A549 (cell line): Measurements from ENCODE around the gene DCAKD. TPM values are rescaled to one million over a fixed set of nuclear protein-coding genes. Genes with fewer than 3 reads are reported as not detected.

Source experiments
- ATOH8 ChIP-seq: fragments of 250-450 bp; sonication (Bioruptor Pico); IDR thresholded peaks from 2 replicates; pipeline ENCODE4 v1.5.0; 2020; ENCODE audit warnings: low read depth, mild to moderate bottlenecking, moderate library complexity
- BCL3 ChIP-seq: fragments of >200 bp; sonication (Bioruptor Twin); formaldehyde crosslinking; IDR thresholded peaks from 3 replicates; pipeline ENCODE4 v1.6.1; 2016
- BHLHE40 ChIP-seq: IDR thresholded peaks from 2 replicates; pipeline ENCODE4 v1.6.1; 2012; ENCODE audit warnings: low read depth, low read length, inconsistent platforms
- CBX8 ChIP-seq: fragments of 200-600 bp; sonication (generic); IDR thresholded peaks from 2 replicates; pipeline ENCODE4 v1.6.1; 2016
- CEBPB ChIP-seq, 2 experiments: fragments of >200 bp in 1 of 2; sonication (Bioruptor Twin) in 1 of 2; formaldehyde crosslinking in 1 of 2; IDR thresholded peaks; 2 replicates each; pipeline ENCODE4 v1.6.1; 2012 to 2016
- EHF ChIP-seq: fragments of 250-450 bp; sonication (Bioruptor Pico); IDR thresholded peaks from 2 replicates; pipeline ENCODE4 v1.5.0; 2020; ENCODE audit warnings: mild to moderate bottlenecking
- ELK1 ChIP-seq: fragments of 150-350 bp; IDR thresholded peaks from 2 replicates; pipeline ENCODE4 v1.6.1; 2014; ENCODE audit warnings: low read depth, mild to moderate bottlenecking, low read length
- HDAC2 ChIP-seq: fragments of 200-600 bp; sonication (generic); IDR thresholded peaks from 2 replicates; pipeline ENCODE4 v1.6.1; 2016
- HEYL ChIP-seq: fragments of 250-450 bp; sonication (Bioruptor Pico); IDR thresholded peaks from 2 replicates; pipeline ENCODE4 v1.8.0; 2021; ENCODE audit warnings: mild to moderate bottlenecking, moderate library complexity
- HOXB13 ChIP-seq: fragments of 250-450 bp; sonication (Bioruptor Pico); IDR thresholded peaks from 2 replicates; pipeline ENCODE4 v1.5.0; 2020; ENCODE audit warnings: low read depth, mild to moderate bottlenecking, moderate library complexity
- JUN ChIP-seq, 2 experiments: fragments of >200 bp; sonication (Bioruptor Twin); formaldehyde crosslinking; IDR thresholded peaks; 2 replicates in 1 of 2; 3 replicates in 1 of 2; pipeline ENCODE4 v1.6.1; 2016 to 2017
- JUNB ChIP-seq: fragments of >200 bp; sonication (Bioruptor Twin); formaldehyde crosslinking; IDR thresholded peaks from 2 replicates; pipeline ENCODE4 v1.6.1; 2016
- MAFK ChIP-seq: fragments of 450-650 bp; IDR thresholded peaks from 2 replicates; pipeline ENCODE4 v1.6.1; 2014; ENCODE audit not compliant: partially characterized antibody
- MAX ChIP-seq: IDR thresholded peaks from 2 replicates; pipeline ENCODE4 v1.6.1; 2012
- NFE2L2 ChIP-seq: fragments of 150-350 bp; conservative IDR thresholded peaks from 2 replicates; pipeline ENCODE4 v1.6.1; 2014; ENCODE audit warnings: low read length
- NPAS2 ChIP-seq: fragments of 250-450 bp; sonication (Bioruptor Pico); IDR thresholded peaks from 2 replicates; pipeline ENCODE4 v1.8.0; 2022; ENCODE audit warnings: mild to moderate bottlenecking, moderate library complexity, borderline replicate concordance
- PHF8 ChIP-seq: fragments of 200-600 bp; sonication (generic); IDR thresholded peaks from 2 replicates; pipeline ENCODE4 v1.6.1; 2016; ENCODE audit warnings: low read depth, mild to moderate bottlenecking, antibody characterized with exemption, moderate library complexity, borderline replicate concordance
- POLR2AphosphoS2 ChIP-seq: conservative IDR thresholded peaks from 2 replicates; pipeline ENCODE4 v1.6.1; 2012; ENCODE audit warnings: low read length, improper control_type of control experiment, inconsistent platforms
- RAD21 ChIP-seq, 2 experiments: fragments of >200 bp in 1 of 2; sonication (Bioruptor Twin) in 1 of 2; formaldehyde crosslinking in 1 of 2; IDR thresholded peaks in 1 of 2; conservative IDR thresholded peaks in 1 of 2; 2 replicates in 1 of 2; 3 replicates in 1 of 2; pipeline ENCODE4 v1.6.1; 2012 to 2018; ENCODE audit warnings: inconsistent platforms in 1 of 2
- REST ChIP-seq: fragments of 200-600 bp; sonication (generic); IDR thresholded peaks from 2 replicates; pipeline ENCODE4 v1.6.1; 2016; ENCODE audit warnings: antibody characterized with exemption, mild to moderate bottlenecking, moderate library complexity
- RNF2 ChIP-seq: fragments of 200-600 bp; sonication (generic); IDR thresholded peaks from 2 replicates; pipeline ENCODE4 v1.6.1; 2016; ENCODE audit warnings: low read depth, mild to moderate bottlenecking, antibody characterized with exemption, moderate library complexity, borderline replicate concordance
- SMC3 ChIP-seq: fragments of >200 bp; sonication (Bioruptor Twin); formaldehyde crosslinking; IDR thresholded peaks from 3 replicates; pipeline ENCODE4 v1.6.1; 2018; ENCODE audit warnings: inconsistent platforms
- ZC3H11A ChIP-seq: fragments of 450-650 bp; IDR thresholded peaks from 2 replicates; pipeline ENCODE4 v1.6.1; 2014; ENCODE audit warnings: antibody characterized with exemption, mild to moderate bottlenecking
- ZNF302 ChIP-seq: fragments of 250-450 bp; sonication (Bioruptor Pico); IDR thresholded peaks from 2 replicates; pipeline ENCODE4 v1.9.0; 2021; ENCODE audit warnings: inconsistent platforms, mild to moderate bottlenecking, moderate library complexity
- ZSCAN20 ChIP-seq: fragments of 250-450 bp; sonication (Bioruptor Pico); IDR thresholded peaks from 2 replicates; pipeline ENCODE4 v1.8.0; 2022; ENCODE audit warnings: mild to moderate bottlenecking, moderate library complexity
- polyA plus RNA-seq, 4 experiments: library from polyadenylated mRNA; depleted of rRNA in 3 of 4; stranded (reverse); fragments of >200 nt; fragmentation: RNase III in 1 of 4; extraction: RNeasy Plus Mini Kit Qiagen cat#74134 plus additional on column Dnase treatment in 1 of 4; gene quantifications; 2 replicates in 3 of 4; 3 replicates in 1 of 4; pipeline ENCODE4 v1.2.3, GENCODE V29; 2011 to 2017

The DCAKD gene
- polyA plus RNA-seq, 2 of the 4 experiments (the other 2 are of a cell fraction), result 18.7 to 21.4 TPM

GRCh38 chr17:45092911-45093430 is 41.5 kb upstream of the DCAKD start (continued):
- TF ChIP-seq REST (no peak), ATOH8 (CRISPR knock-in tag) (no peak), EHF (CRISPR knock-in tag) (no peak), POLR2AphosphoS2 (no peak), ZC3H11A (no peak), HEYL (CRISPR knock-in tag) (no peak), CEBPB (IDR thresholded peaks at IDR 0.05) (0 out of 4 replicates have a peak, but pooled peaks of 1 of the 2 experiments have one; percentile 19), HOXB13 (CRISPR knock-in tag) (no peak), ZSCAN20 (no peak), MAX (peak; percentile 90), NPAS2 (CRISPR knock-in tag) (no peak), BHLHE40 (no peak), JUNB (peak; percentile 35; the same call in 1 of the 2 replicates), BCL3 (no peak), ZNF302 (CRISPR knock-in tag) (no peak), RNF2 (no peak), NFE2L2 (0 out of 2 replicates have a peak, but pooled peaks have one; percentile 12), JUN (IDR thresholded peaks at IDR 0.05) (0 out of 5 replicates have a peak, but pooled peaks have one; percentile 16 to 22), MAFK (peak; percentile 66), PHF8 (no peak), RAD21 (conservative IDR thresholded peaks at IDR 0.05 in 1 of 2, IDR thresholded peaks at IDR 0.05 in 1 of 2) (no peak), CBX8 (no peak), SMC3 (no peak), ELK1 (no peak), HDAC2 (no peak)
